Fibroblast of mammary gland (primary cell): ENCODE data around the gene KDELR3.

Experiments
- DNase-seq: peaks from one replicate; pipeline ENCODE4 v3.0.0-alpha.2; 2010; ENCODE audit warnings: low read depth
- H3K4me3 ChIP-seq: 2 replicates; pipeline ENCODE4 v1.5.1; 2011; ENCODE audit warnings: low read depth, mild to moderate bottlenecking, low read length, moderate library complexity; ENCODE audit not compliant: control insufficient read depth
- CTCF ChIP-seq: conservative IDR thresholded peaks from 2 replicates; pipeline ENCODE4 v1.5.1; 2011; ENCODE audit warnings: low read depth, low read length, inconsistent platforms; ENCODE audit not compliant: control insufficient read depth, insufficient read depth

KDELR3 gene

GRCh38 chr22:38489561-38490145, 21.8 kb downstream of the KDELR3 start:
- H3K4me3 ChIP-seq: no peak overlapping the region
- TF ChIP-seq CTCF: no peak
- no peak for DNase-seq

- no peak overlapping the region for H3K4me3 ChIP-seq
- TF ChIP-seq CTCF: no peak
- no peak for DNase-seq
Measured at GRCh38 chr22:38490475-38490874, 22.6 kb downstream of the KDELR3 start.

GRCh38 chr22:38490915-38491314, 23.0 kb downstream of the KDELR3 start:
- TF ChIP-seq CTCF: no peak
- peak; percentile 77 for DNase-seq
- H3K4me3 ChIP-seq: no peak overlapping the region

- no peak for TF ChIP-seq CTCF
- no peak overlapping the region for H3K4me3 ChIP-seq
- DNase-seq: no peak
Measured at GRCh38 chr22:38491707-38492348, 23.9 kb downstream of the KDELR3 start.

GRCh38 chr22:38494498-38494897, 26.6 kb downstream of the KDELR3 start:
- DNase-seq: no peak
- TF ChIP-seq CTCF: no peak
- no peak overlapping the region for H3K4me3 ChIP-seq

GRCh38 chr22:38494939-38495338, 27.0 kb downstream of the KDELR3 start:
- no peak overlapping the region for H3K4me3 ChIP-seq
- no peak for TF ChIP-seq CTCF
- DNase-seq: no peak
